ENCODE data around the gene ENGASE.

The ENGASE gene

DNA sequence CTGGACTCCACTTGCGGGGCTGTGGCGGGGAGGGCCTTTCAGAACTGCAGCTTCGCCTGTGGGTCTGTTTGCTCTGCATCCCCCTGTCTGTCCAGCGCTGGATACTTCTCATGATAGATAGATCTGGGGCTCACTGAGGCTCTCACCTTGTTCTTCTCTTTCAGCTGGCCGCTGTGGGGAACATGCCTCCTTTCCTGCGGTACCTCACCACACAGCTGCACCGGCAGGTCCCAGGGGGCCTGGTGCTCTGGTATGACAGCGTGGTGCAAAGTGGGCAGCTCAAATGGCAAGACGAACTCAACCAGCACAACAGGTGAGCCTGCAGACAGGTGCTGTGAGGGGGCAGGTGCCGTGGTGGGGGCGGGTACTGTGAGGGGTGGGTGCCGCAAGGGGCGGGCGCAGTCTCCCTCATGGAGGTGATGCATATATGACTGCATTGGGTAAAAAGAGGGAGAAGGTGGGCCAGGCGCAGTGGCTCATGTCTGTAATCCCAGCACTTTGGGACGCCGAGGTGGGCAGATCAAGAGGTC, 6.2 kb downstream of the ENGASE start:
- DNase-seq = no peak

GRCh38 chr17:79081571-79082276, 7.1 kb downstream of the ENGASE start:
- no peak for DNase-seq

- DNase-seq = peak; percentile 61
Observed at GRCh38 chr17:79082311-79083190, 7.9 kb downstream of the ENGASE start.

- no peak for DNase-seq
Observed at GRCh38 chr17:79083191-79083971, 8.8 kb downstream of the ENGASE start.

- DNase-seq = no peak
Observed at GRCh38 chr17:79084291-79085153, 9.9 kb downstream of the ENGASE start.

DNA sequence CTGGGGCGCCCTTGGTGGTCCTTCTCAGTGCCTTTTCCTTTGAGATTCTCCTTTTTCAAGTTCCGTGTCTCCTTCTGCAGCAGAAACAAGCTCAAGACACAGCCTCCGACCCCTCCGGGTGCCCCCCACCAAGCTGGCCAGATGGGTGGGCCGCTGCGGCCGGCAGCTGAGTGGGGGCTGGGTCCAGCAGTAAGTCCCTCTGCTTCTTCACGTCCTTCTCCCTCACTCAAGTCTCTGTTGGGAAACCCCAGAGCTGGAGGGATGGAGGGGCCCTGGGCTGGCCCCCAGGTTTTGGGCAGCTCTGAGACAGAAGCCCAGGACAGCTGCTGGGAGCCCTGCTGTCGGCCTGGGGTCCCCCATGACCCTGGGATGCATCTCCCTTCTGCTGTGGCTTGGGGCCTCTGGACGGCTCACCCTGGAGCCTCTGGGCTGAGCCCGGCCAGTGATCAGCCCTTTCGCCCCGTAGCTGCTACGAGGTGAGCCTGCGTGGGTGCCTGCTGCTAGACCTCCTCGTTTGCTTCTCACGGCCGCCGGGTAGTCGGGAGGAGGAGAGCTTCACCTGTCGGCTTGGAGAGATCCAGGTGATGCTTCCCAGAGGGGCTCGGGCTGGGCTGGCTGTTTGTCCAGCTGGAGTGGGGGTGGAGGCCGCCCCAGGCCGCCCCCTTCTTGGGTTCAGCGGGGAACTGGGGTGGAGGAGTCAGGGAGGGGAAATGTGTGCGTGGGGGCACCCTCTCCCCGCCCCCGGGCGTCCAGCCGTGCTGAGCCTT, 10.7 kb downstream of the ENGASE start:
- no peak for DNase-seq

DNA sequence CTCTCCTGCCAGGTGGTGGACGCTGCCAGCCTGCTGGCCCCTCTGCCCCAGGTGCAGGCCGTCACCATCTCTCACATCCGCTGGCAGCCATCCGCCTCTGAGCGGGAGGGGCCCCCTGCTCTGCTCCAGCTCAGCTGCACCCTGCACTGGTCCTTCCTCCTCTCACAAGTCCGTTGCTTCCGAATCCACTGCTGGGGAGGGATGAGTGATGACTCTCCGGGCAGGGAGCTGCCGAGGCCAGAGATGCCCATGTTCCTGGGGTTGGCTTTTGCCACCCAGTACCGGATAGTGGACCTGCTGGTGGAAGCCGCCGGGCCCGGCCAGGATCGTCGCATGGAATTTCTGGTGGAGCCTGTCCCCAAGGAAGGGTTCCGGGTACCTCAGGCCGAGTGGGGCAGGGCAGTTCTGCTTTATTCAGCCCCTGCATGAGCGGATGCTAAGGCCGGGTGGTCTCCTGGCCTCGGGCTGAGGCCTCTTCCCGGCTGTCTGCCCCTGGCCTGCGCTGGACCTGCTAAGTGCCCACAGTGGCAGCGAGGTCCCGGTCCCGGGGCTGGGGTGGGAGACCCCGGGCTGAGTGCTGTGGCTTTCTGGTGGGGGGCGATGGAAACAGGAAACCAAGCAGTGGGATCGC, 11.4 kb downstream of the ENGASE start:
- no peak for DNase-seq

GRCh38 chr17:79086609-79087427, 12.2 kb downstream of the ENGASE start:
- no peak for DNase-seq

DNA sequence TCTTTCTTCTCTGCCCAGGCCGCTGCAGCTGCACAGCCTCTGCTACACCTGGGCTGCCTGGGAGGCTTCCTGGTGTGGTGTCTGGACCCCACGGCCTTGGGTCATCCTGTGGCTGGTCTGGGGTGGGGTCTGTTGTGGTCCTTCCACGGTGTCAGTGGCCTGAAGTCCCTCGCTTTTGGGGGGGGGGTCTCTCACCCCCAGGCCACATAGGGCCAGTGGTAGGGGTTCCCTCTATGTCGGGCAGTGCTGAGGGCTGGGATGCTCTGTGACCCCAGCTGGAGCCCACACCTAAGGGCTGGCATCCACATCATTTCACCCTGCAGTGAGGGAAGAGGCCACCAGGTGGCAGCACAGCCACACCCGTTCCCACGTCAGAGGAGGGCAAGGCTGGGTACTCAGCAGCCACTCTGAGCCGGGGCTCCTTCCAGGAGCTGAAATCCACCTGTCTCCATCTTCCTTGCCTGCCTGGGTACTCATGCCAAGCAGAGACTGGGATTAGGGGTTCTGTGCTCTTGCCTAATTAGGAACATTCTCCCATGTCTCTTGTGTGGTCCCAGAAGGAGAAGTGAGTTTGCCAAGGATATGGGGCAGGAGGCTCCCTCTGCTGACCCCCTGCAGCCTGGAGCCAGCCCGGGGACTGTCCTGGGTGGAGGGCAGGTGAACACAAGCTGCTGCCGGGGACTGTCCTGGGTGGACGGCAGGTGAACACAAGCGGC, 13.0 kb downstream of the ENGASE start:
- DNase-seq = peak; percentile 82

DNA sequence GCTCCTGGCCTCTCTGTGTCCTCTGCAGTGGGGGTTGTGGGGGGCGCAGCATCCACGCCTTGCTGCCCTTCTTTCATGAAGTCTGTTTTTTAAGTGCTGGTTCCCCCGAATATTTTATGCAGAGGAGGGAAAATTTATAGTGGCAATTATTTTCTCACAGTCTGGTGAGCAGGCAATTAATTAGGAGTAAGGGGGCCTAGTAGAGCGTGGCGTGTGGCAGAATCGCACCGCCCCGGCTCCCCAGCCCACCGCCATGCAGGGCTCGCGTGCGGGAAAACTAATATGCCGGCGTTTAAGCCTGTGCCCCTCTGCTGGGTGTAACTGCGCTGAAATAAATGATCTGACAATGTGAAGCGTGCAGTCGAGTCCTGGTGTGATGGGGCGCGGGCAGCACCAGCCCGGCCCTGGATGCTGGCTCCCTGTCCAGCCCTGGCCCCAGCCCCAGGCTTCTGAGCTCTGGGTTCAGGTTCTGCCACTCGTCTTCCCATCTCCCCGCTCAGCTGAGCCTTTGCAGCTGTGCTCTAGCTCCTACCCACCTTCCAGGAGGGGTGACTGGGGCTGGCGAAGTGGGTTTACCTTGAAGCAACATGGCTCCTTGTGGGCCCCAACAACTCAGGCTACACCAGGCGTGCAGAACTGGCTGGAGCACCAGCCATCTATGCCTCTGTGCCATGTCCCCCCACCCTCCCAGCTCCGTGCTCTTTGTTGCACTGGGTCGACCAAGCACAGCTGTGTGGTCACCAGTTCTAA, 13.8 kb downstream of the ENGASE start:
- DNase-seq = no peak

DNA sequence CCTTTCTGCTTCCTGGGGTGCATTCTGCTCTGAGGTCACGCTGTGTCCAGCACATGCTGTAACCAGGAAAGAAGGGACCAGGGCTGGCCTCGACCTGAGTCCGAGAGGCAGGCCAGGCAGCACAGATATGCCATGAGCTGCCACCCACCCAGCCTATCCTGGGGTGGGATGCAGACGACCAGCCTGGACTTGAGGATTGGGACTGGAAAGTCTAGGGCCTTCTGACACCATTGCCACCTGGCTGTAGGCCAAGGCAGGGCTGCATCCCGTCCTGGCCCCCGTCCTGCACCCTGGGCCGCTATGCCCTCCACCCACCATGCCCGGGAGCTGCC, 14.3 kb downstream of the ENGASE start:
- no peak for DNase-seq

- no peak for DNase-seq
Observed at GRCh38 chr17:79089720-79090442, 15.3 kb downstream of the ENGASE start.

DNA sequence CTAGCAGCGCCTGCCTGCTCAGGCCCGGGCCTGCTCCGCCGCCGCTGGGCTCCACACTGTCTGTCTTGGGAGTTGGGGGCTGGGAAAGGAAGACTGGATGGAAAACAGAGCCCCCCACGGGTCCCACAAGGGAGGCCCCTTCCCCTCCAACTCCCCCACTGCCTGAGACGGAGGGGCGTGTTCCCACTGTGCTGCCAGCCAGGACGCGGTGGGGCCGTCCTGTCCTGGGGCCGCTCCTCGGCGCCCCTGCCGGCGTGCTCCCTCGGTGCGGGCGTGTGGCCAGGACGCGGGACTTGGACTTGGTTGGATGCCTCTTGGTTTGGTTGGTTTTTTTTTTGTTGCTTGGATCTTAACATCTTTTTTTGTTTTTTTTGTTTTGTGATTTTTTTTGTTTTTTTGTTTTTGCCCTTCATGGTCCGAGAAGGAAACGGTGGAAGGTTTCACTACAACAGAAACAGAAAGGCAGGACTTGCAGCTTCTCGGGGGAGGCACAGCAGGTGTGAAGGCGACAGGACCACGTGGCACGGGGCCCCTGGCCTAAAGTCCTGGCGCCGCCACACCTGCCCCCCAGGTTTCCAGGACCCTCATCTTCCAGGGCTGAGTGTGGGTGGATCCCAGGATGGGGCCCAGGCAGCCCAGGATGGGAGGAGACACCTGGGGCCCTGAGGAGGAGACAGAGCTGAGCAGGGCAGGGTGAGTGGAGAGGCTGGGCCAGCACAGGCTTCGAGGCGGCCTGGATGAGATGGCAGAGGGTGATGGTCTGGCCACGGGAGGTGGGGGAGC, 16.0 kb downstream of the ENGASE start:
- DNase-seq = no peak

DNA sequence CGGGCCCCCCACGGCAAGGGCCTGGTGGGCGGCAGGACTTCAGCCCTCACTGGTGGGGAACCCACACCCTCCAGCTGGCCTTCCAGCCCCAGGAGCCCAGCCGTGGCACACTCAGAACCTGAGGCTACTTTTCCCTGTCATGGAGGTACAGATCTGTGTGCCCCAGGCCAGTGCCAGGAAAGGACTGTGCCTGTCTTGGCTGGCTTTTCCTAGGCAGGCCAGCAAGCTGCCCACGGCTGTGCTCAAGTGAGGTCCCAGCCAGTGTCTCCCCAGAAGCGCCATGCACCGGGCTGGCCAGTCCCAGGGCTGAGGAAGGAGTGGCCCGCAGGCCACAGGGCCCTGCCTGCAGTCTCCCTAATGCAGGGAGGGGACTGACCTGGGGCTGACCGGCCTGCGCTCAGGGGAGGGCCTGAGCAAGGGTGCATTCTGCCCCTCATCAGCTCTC, 16.6 kb downstream of the ENGASE start:
- DNase-seq = no peak

GRCh38 chr17:79092567-79092966, 17.9 kb downstream of the ENGASE start:
- no peak for DNase-seq

GRCh38 chr17:79093270-79093669, 18.6 kb downstream of the ENGASE start:
- no peak for DNase-seq

GRCh38 chr17:79094261-79094660, 19.6 kb downstream of the ENGASE start:
- DNase-seq = no peak
